ENCODE results near the gene GPR37L1. TPM values are rescaled to one million over a fixed set of nuclear protein-coding genes. Genes with fewer than 3 reads are reported as not detected.

GPR37L1 gene
- total RNA-seq, 2 experiments from 2014 or later = 0.03 TPM; not detected in 1

- TF ChIP-seq EZH2phosphoT487 (IDR thresholded peaks at IDR 0.05; ENCODE audit: borderline replicate concordance, low read depth, low read length) (no peak), CTCF (conservative IDR thresholded peaks at IDR 0.05; ENCODE audit: low read length) (no peak)
- ChIA-PET CTCF (ENCODE audit: unreplicated experiment) (no interaction called here), POLR2A (no interaction called here)
- no peak for DNase-seq (ENCODE audit: low spot score)
- H3K9me3 ChIP-seq (ENCODE audit: low read length) = no peaks in the 10 kb centered on the region
- H3K27ac ChIP-seq (ENCODE audit: low read depth, low read length, poor library complexity, severe bottlenecking) = no peak overlapping the region
- intact Hi-C loops (cut with micrococcal nuclease; ENCODE audit: unreplicated experiment) = no loop called here
- H2AFZ ChIP-seq (ENCODE audit: low read length) = no peak overlapping the region
- H3K4me3 ChIP-seq (ENCODE audit: low read depth, low read length, poor library complexity, severe bottlenecking) = no peak overlapping the region
- H3K9me2 ChIP-seq (ENCODE audit: insufficient read depth, low read length) = no peaks in the 10 kb centered on the region
- H3K4me2 ChIP-seq (ENCODE audit: low read length) = no peak overlapping the region
- no peaks in the 10 kb centered on the region for H3K79me2 ChIP-seq (ENCODE audit: insufficient read depth, low read depth, low read length)
- no peaks in the 10 kb centered on the region for H4K20me1 ChIP-seq (ENCODE audit: insufficient read depth, low read length)
- no peaks in the 10 kb centered on the region for H3K36me3 ChIP-seq (ENCODE audit: insufficient read depth, low read length)
- no peaks in the 10 kb centered on the region for H3K4me1 ChIP-seq (ENCODE audit: insufficient read depth, low read length, poor library complexity, severe bottlenecking)
- no TSS peak for BruUV-seq (replicated peaks)
Measured at GRCh38 chr1:202172015-202172355, 49.3 kb downstream of the GPR37L1 start.

- no peaks in the 10 kb centered on the region for H3K4me1 ChIP-seq (ENCODE audit: insufficient read depth, low read length, poor library complexity, severe bottlenecking)
- no peaks in the 10 kb centered on the region for H3K36me3 ChIP-seq (ENCODE audit: insufficient read depth, low read length)
- H3K4me3 ChIP-seq (ENCODE audit: low read depth, low read length, poor library complexity, severe bottlenecking) = no peak overlapping the region
- no peak overlapping the region for H3K27ac ChIP-seq (ENCODE audit: low read depth, low read length, poor library complexity, severe bottlenecking)
- TF ChIP-seq CTCF (conservative IDR thresholded peaks at IDR 0.05; ENCODE audit: low read length) = no peak
- TF ChIP-seq EZH2phosphoT487 (IDR thresholded peaks at IDR 0.05; ENCODE audit: borderline replicate concordance, low read depth, low read length) = no peak
- DNase-seq (ENCODE audit: low spot score) = no peak
- POLR2A ChIA-PET = interaction anchor here (0.7 to 1.5 kb wide), 2 partner anchors 11 to 13 kb away, joined by 3 to 4 read pairs; partner anchors contain the start of gene PTPN7
- intact Hi-C loops (cut with micrococcal nuclease; ENCODE audit: unreplicated experiment) = no loop called here
- no peak overlapping the region for H2AFZ ChIP-seq (ENCODE audit: low read length)
- H3K9me3 ChIP-seq (ENCODE audit: low read length) = no peaks in the 10 kb centered on the region
- BruUV-seq (replicated peaks) = no TSS peak
- no peaks in the 10 kb centered on the region for H3K79me2 ChIP-seq (ENCODE audit: insufficient read depth, low read depth, low read length)
- no peaks in the 10 kb centered on the region for H3K9me2 ChIP-seq (ENCODE audit: insufficient read depth, low read length)
- CTCF ChIA-PET (ENCODE audit: unreplicated experiment) = interaction anchor here (1.1 kb wide), 1 partner anchor 19 kb away, joined by 3 read pairs; no protein-coding TSS in a partner anchor
- H3K4me2 ChIP-seq (ENCODE audit: low read length) = no peak overlapping the region
- no peaks in the 10 kb centered on the region for H4K20me1 ChIP-seq (ENCODE audit: insufficient read depth, low read length)
Measured at GRCh38 chr1:202173993-202174392, 51.3 kb downstream of the GPR37L1 start.

- no TSS peak for BruUV-seq (replicated peaks)
- DNase-seq (ENCODE audit: low spot score) = no peak
- Histone ChIP-seq H3K9me3 (ENCODE audit: low read length) (no peaks in the 10 kb centered on the region), H3K4me3 (ENCODE audit: low read depth, low read length, poor library complexity, severe bottlenecking) (no peak overlapping the region), H4K20me1 (ENCODE audit: insufficient read depth, low read length) (no peaks in the 10 kb centered on the region), H3K36me3 (ENCODE audit: insufficient read depth, low read length) (no peaks in the 10 kb centered on the region), H3K27ac (ENCODE audit: low read depth, low read length, poor library complexity, severe bottlenecking) (no peak overlapping the region), H3K4me2 (ENCODE audit: low read length) (no peak overlapping the region), H3K9me2 (ENCODE audit: insufficient read depth, low read length) (no peaks in the 10 kb centered on the region), H2AFZ (ENCODE audit: low read length) (no peak overlapping the region), H3K4me1 (ENCODE audit: insufficient read depth, low read length, poor library complexity, severe bottlenecking) (no peaks in the 10 kb centered on the region), H3K79me2 (ENCODE audit: insufficient read depth, low read depth, low read length) (no peaks in the 10 kb centered on the region)
- ChIA-PET POLR2A (no interaction called here), CTCF (ENCODE audit: unreplicated experiment) (no interaction called here)
- no peak for TF ChIP-seq CTCF (conservative IDR thresholded peaks at IDR 0.05; ENCODE audit: low read length)
- TF ChIP-seq EZH2phosphoT487 (IDR thresholded peaks at IDR 0.05; ENCODE audit: borderline replicate concordance, low read depth, low read length) = no peak
- intact Hi-C loops (cut with micrococcal nuclease; ENCODE audit: unreplicated experiment) = no loop called here
Measured at GRCh38 chr1:202176949-202177927, 54.5 kb downstream of the GPR37L1 start.

Measured in OCI-LY7 (cell line).